ENCODE results near the gene ANKMY1. TPM values are rescaled to one million over a fixed set of nuclear protein-coding genes. Genes with fewer than 3 reads are reported as not detected.

The ANKMY1 gene
- polyA plus RNA-seq, 4 donors: 10.0 to 18.6 (median 12.9) TPM

GRCh38 chr2:240582781-240583180 lies 25.0 kb upstream of the ANKMY1 start:
- no peak for DNase-seq (ENCODE audit: low read depth in 4 of 4, low spot score in 2 of 4)

GRCh38 chr2:240581811-240582210 lies 24.0 kb upstream of the ANKMY1 start:
- no peak for DNase-seq (ENCODE audit: low read depth in 4 of 4, low spot score in 2 of 4)

GRCh38 chr2:240579771-240580614 lies 22.2 kb upstream of the ANKMY1 start:
- DNase-seq (ENCODE audit: low read depth in 4 of 4, low spot score in 2 of 4): no peak

GRCh38 chr2:240579071-240579762 lies 21.4 kb upstream of the ANKMY1 start:
- no peak for DNase-seq (ENCODE audit: low read depth in 4 of 4, low spot score in 2 of 4)

GRCh38 chr2:240578488-240578887 lies 20.7 kb upstream of the ANKMY1 start:
- no peak for DNase-seq (ENCODE audit: low read depth in 4 of 4, low spot score in 2 of 4)

GRCh38 chr2:240578110-240578450 lies 20.3 kb upstream of the ANKMY1 start:
- no peak for DNase-seq (ENCODE audit: low read depth in 4 of 4, low spot score in 2 of 4)

GRCh38 chr2:240577281-240578109 lies 19.7 kb upstream of the ANKMY1 start:
- no peak for DNase-seq (ENCODE audit: low read depth in 4 of 4, low spot score in 2 of 4)

- DNase-seq (ENCODE audit: low read depth in 4 of 4, low spot score in 2 of 4): no peak
Measured at GRCh38 chr2:240576436-240577205, 18.8 kb upstream of the ANKMY1 start.

GRCh38 chr2:240576036-240576435 lies 18.2 kb upstream of the ANKMY1 start:
- no peak for DNase-seq (ENCODE audit: low read depth in 4 of 4, low spot score in 2 of 4)

- DNase-seq (ENCODE audit: low read depth in 4 of 4, low spot score in 2 of 4): no peak
Measured at GRCh38 chr2:240575101-240575965, 17.5 kb upstream of the ANKMY1 start.

- DNase-seq (ENCODE audit: low read depth in 4 of 4, low spot score in 2 of 4): no peak
Measured at GRCh38 chr2:240574386-240575100, 16.8 kb upstream of the ANKMY1 start.

- no peak for DNase-seq (ENCODE audit: low read depth in 4 of 4, low spot score in 2 of 4)
Measured at GRCh38 chr2:240573516-240574385, 16.0 kb upstream of the ANKMY1 start.

- DNase-seq (ENCODE audit: low read depth in 4 of 4, low spot score in 2 of 4): no peak
Measured at GRCh38 chr2:240573071-240573515, 15.3 kb upstream of the ANKMY1 start.

- no peak for DNase-seq (ENCODE audit: low read depth in 4 of 4, low spot score in 2 of 4)
Measured at GRCh38 chr2:240572141-240573031, 14.6 kb upstream of the ANKMY1 start.

GRCh38 chr2:240571314-240571973 lies 13.7 kb upstream of the ANKMY1 start:
- no peak for DNase-seq (ENCODE audit: low read depth in 4 of 4, low spot score in 2 of 4)
